ENCODE data around the gene ATF7IP2. TPM values are rescaled to one million over a fixed set of nuclear protein-coding genes. Genes with fewer than 3 reads are reported as not detected.

The ATF7IP2 gene
- total and polyA plus RNA-seq, 9 of the 15 experiments (the other 6 are each of a cell fraction or from before 2014, with no cell fraction given): 131 to 515 (median 196) TPM

- no peak for TF ChIP-seq CREB3 (tag; conservative IDR thresholded peaks at IDR 0.05; ENCODE audit: low read depth)
- TF ChIP-seq HCFC1 (IDR thresholded peaks at IDR 0.05; ENCODE audit: low read depth, low read length): 0 out of 2 replicates have a peak, but pooled peaks have one; percentile 39
- peak in 1 of 2 experiments; percentile 90; a peak in 2 of 4 replicates for TF ChIP-seq NONO (IDR thresholded peaks at IDR 0.05; ENCODE audit: low read depth in 2 of 2, low read length in 1 of 2)
- peak; percentile 58; the same call in 1 of the 2 replicates for TF ChIP-seq MYC (IDR thresholded peaks at IDR 0.05; ENCODE audit: low read depth, low read length)
- peak; percentile 48; the same call in 1 of the 2 replicates for TF ChIP-seq MYC (CRISPR knock-in tag; IDR thresholded peaks at IDR 0.05; ENCODE audit: borderline replicate concordance, low read depth)
- TF ChIP-seq HNRNPH1 (optimal IDR thresholded peaks at IDR 0.05; ENCODE audit: low read depth, low read length): no peak
- TF ChIP-seq MCM2 (IDR thresholded peaks at IDR 0.05; ENCODE audit: low read depth): no peak
- no peak for TF ChIP-seq PPARD (CRISPR knock-in tag; IDR thresholded peaks at IDR 0.05)
- no peak for TF ChIP-seq ZNF146 (CRISPR knock-in tag; IDR thresholded peaks at IDR 0.05; ENCODE audit: unreplicated experiment)
- TF ChIP-seq C11orf30 (IDR thresholded peaks at IDR 0.05; ENCODE audit: low read depth): no peak
- no peak for TF ChIP-seq CTCFL (IDR thresholded peaks at IDR 0.05; ENCODE audit: borderline replicate concordance, insufficient read depth, low read depth, low read length, poor library complexity, severe bottlenecking)
- no peak for TF ChIP-seq ELK1 (CRISPR knock-in tag; IDR thresholded peaks at IDR 0.05)
- peak; percentile 22 for TF ChIP-seq HMGN3 (IDR thresholded peaks at IDR 0.05; ENCODE audit: borderline replicate concordance, extremely low read depth, insufficient read length, low read depth, low read length)
- no peak for TF ChIP-seq RFX5 (IDR thresholded peaks at IDR 0.05; ENCODE audit: low read depth, low read length)
- TF ChIP-seq FOXA1 (IDR thresholded peaks at IDR 0.05; ENCODE audit: borderline replicate concordance): no peak
- no peak for TF ChIP-seq CBX2 (IDR thresholded peaks at IDR 0.05; ENCODE audit: insufficient read depth, low read length, poor library complexity, severe bottlenecking)
- no peak; the same call in 1 of the 2 replicates for TF ChIP-seq MAX (CRISPR knock-in tag; IDR thresholded peaks at IDR 0.05)
- 0 out of 2 replicates have a peak, but pooled peaks have one; percentile 6 for TF ChIP-seq NR3C1 (CRISPR knock-in tag; IDR thresholded peaks at IDR 0.05)
- peak; percentile 89 for TF ChIP-seq ETV1 (tag; conservative IDR thresholded peaks at IDR 0.05; ENCODE audit: low read depth)
- TF ChIP-seq MCM7 (IDR thresholded peaks at IDR 0.05): no peak
- TF ChIP-seq PURB (CRISPR knock-in tag; IDR thresholded peaks at IDR 0.05; ENCODE audit: low read depth): no peak
Observed at GRCh38 chr16:10385725-10386516, at the start of gene ATF7IP2 (continued).
